AG10803 (cell line): ENCODE data around the gene LAIR1.
"Not testable (repeated sequence)": the region's sequence is repeated elsewhere in the genome, so short reads cannot be mapped to it uniquely, and the experiment has no call there.

ENCODE experiments used
- DNase-seq: peaks from one replicate; pipeline ENCODE4 v3.0.0; 2010; ENCODE audit warnings: low read depth
- H3K4me3 ChIP-seq: 2 replicates; pipeline ENCODE4 v1.5.1; 2011; ENCODE audit warnings: mild to moderate bottlenecking, low read length, control low read depth
- CTCF ChIP-seq: conservative IDR thresholded peaks from 2 replicates; pipeline ENCODE4 v1.5.1; 2011; ENCODE audit warnings: mild to moderate bottlenecking, low read length, control low read depth, inconsistent platforms

LAIR1 gene

DNA sequence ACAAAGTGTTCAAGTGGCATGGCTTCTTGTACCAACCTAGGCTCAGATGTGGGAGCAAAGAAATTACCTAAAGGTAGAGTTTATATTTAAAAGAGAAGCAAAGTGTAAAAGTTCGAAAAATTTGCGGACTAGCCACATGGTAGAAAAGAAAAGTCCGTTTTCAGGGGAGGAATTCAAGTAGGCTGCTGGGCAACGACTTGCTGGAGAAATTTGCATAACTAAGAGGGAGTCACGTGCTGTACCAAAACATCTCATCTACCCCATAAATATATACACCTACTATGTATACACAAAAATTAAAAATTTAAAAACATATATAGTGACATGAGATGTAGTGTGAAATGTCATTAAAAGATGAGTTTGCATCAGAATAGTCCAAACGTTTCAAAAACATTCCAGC lies 2.1 kb upstream of the LAIR1 start:
- no peak for DNase-seq
- no peak for TF ChIP-seq CTCF
- H3K4me3 ChIP-seq, result no peak overlapping the region

DNA sequence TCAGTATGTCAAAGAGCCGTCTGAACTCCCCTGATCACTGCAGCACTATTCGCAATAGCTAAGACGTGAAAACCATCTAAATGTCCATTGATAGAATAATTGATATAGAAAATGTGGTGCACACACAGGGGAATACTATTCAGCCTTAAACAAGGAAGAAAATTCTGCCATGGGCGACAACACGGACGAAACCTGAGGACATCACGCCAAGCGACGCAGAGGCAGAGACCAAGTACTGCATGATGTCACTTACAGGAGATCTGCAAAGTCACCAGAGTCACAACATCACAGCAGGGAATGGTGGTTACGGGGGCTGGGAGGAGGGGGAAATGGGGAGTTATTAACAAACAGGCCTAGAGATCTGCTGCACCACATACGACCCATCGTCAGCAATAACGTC lies 1.1 kb upstream of the LAIR1 start:
- not testable (repeated sequence) for H3K4me3 ChIP-seq, DNase-seq

- not testable (repeated sequence) for H3K4me3 ChIP-seq, DNase-seq
Measured at GRCh38 chr19:54361680-54362422, 2.9 kb downstream of the LAIR1 start.

DNA sequence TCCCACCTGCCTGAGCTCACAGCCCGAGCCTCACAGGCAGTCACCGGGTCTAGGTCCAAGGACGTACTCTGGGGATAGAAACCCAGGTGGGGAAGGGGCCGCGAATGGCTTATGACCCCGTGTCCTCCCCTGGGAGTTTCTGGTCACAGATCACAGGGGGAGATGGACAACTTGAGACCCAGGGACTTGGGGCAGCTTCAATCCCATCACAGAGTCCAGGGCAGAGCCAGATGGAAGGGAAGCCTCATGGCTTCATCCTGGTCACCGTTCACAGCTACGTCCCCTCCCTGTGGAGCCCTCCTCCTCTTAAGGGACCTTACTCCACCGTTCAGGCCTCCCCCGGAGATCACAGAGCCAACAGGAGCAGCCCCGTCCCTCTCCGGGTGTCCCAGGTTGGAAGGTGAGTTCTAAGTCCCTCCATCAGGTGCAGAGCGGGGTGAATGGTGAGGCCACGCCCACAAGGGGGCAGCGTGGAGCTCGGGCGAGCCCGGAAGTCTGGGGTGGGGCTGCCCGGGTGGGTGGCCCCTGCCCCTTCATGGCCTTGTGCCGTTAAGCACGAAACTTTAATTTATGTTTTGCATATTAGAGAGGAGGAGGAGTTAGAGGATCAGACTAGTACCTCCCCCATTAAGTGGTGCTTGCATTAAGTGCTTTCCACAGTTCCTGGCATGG lies 5.4 kb downstream of the LAIR1 start:
- DNase-seq, H3K4me3 ChIP-seq: not testable (repeated sequence)

DNA sequence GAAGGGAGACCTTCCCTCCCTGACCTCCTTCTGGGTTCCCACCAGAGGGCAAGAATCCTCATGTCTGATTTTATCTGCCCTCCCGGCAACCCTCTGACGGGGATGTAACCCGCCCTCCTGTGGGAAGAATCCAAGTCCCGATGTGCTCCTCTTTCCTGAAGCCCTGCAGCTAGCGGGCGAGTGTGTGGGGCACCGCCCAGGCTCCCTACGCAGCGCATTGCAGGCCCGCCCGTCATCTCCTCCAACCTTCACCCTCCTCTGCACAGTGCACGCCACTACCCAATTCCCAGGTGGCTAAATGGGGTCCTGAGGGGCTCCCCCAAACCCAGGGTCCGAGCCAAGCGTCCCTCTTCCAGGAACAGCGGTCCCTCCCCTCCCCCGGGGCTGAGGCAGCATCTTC lies 7.3 kb downstream of the LAIR1 start:
- no peak for TF ChIP-seq CTCF
- no peak overlapping the region for H3K4me3 ChIP-seq
- no peak for DNase-seq

GRCh38 chr19:54356444-54357056 lies 8.2 kb downstream of the LAIR1 start:
- no peak overlapping the region for H3K4me3 ChIP-seq
- no peak for TF ChIP-seq CTCF

GRCh38 chr19:54355675-54356074 lies 9.1 kb downstream of the LAIR1 start:
- H3K4me3 ChIP-seq, result no peak overlapping the region
- TF ChIP-seq CTCF, result no peak
- DNase-seq, result no peak

More at GRCh38 chr19:54356444-54357056, 8.2 kb downstream of the LAIR1 start:
- DNase-seq, result no peak

DNA sequence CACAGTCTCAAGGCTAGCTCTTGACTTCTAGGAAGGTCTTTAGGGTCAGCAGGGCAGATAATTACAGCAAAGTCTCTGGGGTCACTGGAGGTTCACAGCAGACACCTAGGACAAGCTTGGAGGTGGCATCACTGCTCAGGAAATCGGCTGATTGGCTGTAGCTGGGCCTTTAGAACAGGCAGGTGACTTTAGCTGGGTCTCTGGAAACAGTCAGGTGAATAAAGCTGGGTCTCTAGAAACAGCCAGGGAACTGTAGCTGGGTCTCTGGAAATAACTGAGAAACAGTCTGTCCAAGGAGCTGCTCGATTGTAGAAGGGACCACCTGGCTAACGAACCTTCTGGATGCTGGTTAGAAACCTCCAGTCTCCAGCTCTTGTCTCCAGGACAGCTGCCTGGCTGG lies 10.0 kb downstream of the LAIR1 start:
- H3K4me3 ChIP-seq, result no peak overlapping the region
- DNase-seq, result no peak
- TF ChIP-seq CTCF, result no peak
